Measurements from ENCODE around the gene SULF2.

DNA sequence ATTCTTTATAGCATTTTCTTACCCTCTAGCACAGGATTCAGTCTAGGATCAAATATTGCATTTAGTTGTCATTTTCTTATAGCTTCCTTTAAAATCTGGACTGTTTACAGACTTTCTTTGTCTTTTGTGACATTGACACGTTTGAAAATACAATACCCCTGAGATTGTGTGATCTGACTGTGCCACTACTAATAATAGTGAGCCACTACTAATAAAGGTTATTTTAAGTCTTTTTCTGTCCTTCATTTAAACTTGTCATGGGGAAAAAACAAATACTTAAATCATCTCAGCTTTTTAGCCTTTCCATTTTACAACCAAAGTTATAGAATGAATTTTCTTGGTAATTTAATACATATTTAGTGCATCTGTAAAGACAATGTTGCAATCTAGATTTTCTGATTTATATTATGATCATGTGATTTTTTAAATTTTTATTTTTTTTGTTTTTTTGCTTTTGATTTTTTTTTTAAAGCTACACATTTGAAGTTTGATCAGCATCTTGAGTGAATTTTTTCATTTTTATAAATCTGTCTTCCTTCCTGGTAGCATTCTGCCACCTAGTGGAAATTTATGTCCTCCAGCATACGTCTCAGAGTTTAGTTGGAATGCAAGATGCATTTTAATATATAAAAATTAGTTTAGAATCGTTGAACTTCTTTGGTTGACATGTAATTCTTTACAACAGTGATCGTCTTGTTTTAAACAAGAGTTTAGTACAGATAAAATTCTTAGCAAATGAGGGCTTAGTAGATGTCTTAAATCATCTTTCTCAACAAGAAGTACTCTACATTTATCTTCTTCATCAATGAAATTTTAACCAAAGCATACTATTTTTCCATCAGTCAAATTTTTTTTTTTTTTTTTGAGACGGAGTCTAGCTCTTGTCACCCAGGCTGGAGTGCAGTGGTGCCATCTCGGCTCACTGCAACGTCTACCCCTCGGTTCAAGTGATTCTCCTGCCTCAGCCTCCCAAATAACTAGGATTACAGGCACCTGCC lies 164.2 kb downstream of the SULF2 start:
- TF ChIP-seq, protein P1, sequence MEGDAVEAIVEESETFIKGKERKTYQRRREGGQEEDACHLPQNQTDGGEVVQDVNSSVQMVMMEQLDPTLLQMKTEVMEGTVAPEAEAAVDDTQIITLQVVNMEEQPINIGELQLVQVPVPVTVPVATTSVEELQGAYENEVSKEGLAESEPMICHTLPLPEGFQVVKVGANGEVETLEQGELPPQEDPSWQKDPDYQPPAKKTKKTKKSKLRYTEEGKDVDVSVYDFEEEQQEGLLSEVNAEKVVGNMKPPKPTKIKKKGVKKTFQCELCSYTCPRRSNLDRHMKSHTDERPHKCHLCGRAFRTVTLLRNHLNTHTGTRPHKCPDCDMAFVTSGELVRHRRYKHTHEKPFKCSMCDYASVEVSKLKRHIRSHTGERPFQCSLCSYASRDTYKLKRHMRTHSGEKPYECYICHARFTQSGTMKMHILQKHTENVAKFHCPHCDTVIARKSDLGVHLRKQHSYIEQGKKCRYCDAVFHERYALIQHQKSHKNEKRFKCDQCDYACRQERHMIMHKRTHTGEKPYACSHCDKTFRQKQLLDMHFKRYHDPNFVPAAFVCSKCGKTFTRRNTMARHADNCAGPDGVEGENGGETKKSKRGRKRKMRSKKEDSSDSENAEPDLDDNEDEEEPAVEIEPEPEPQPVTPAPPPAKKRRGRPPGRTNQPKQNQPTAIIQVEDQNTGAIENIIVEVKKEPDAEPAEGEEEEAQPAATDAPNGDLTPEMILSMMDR (conservative IDR thresholded peaks at IDR 0.05; ENCODE audit: low read length) = peak; percentile 80
- TF ChIP-seq EZH2phosphoT487 (IDR thresholded peaks at IDR 0.05; ENCODE audit: borderline replicate concordance) = no peak
